GM12878 (cell line): ENCODE measurements around the gene SPHKAP. TPM values are rescaled to one million over a fixed set of nuclear protein-coding genes. Genes with fewer than 3 reads are reported as not detected.

Experiments used
- ATAC-seq: fragments of 200-7000 bp; cut with Tn5 transposase; 3 replicates; pipeline ENCODE4 v1.9.1; 2020; ENCODE audit warnings: mild to moderate bottlenecking, moderate library complexity
- BruUV-seq: library from RNA; stranded (reverse); fragments of 400-500 nt; replicated peaks from 2 replicates; lab custom pipeline; 2021; lab: Mats Ljungman, UMichigan
- CTCF ChIA-PET: fragments of 300-600 bp; sonication (Branson Sonifier 250); formaldehyde crosslinking; extraction: SDS; loops from one replicate; lab custom pipeline; 2021; ENCODE audit warnings: inconsistent platforms; lab: Yijun Ruan, JAX
- POLR2A ChIA-PET: fragments of 350-600 bp; formaldehyde crosslinking; extraction: SDS; loops from one replicate; lab custom pipeline; 2021; ENCODE audit warnings: inconsistent platforms; lab: Charles Lee
- RAD21 ChIA-PET: fragments of 300-600 bp; sonication (Branson Sonifier 250); formaldehyde crosslinking; loops from one replicate; lab custom pipeline; 2023; ENCODE audit warnings: antibody characterized with exemption; ENCODE audit not compliant: unreplicated experiment; lab: Charles Lee
- SMC1A ChIA-PET: fragments of 300-600 bp; sonication (Branson Sonifier 250); formaldehyde crosslinking; loops from one replicate; lab custom pipeline; 2023; ENCODE audit not compliant: unreplicated experiment, uncharacterized antibody; lab: Charles Lee
- DNase-seq: peaks from one replicate; pipeline ENCODE4 v3.0.0-alpha.2; 2011; ENCODE audit warnings: low read depth, low spot score
- FAIRE-seq: peaks from 3 replicates; lab custom pipeline; 2011; peaks lifted over from hg19 to GRCh38; lab: Jason Lieb, UNC
- H2AFZ ChIP-seq: 2 replicates; pipeline ENCODE4 v1.6.0; 2011; ENCODE audit warnings: low read depth, low read length, control low read depth; ENCODE audit not compliant: control insufficient read depth
- H3K27ac ChIP-seq: 2 replicates; pipeline ENCODE4 v1.5.1; 2011; ENCODE audit warnings: control low read depth; ENCODE audit not compliant: control insufficient read depth, insufficient read depth
- H3K27me3 ChIP-seq, 2 experiments: replicated peaks in 1 of 2; 2 replicates each; pipeline versions ENCODE4 v1.6.0 to v1.6.1; 2011; ENCODE audit warnings: low read length in 1 of 2; ENCODE audit not compliant: control insufficient read depth in 2 of 2, insufficient read depth in 2 of 2
- H3K36me3 ChIP-seq, 2 experiments: 2 replicates each; pipeline ENCODE4 v1.5.1; 2011; ENCODE audit warnings: low read length in 1 of 2; ENCODE audit not compliant: control insufficient read depth in 2 of 2, insufficient read depth in 2 of 2
- H3K4me1 ChIP-seq: 2 replicates; pipeline ENCODE4 v1.6.1; 2011; ENCODE audit warnings: mild to moderate bottlenecking, low read length, moderate library complexity, mixed read lengths; ENCODE audit not compliant: control insufficient read depth, insufficient read depth
- H3K4me2 ChIP-seq: 2 replicates; pipeline ENCODE4 v1.6.0; 2011; ENCODE audit warnings: control low read depth; ENCODE audit not compliant: control insufficient read depth, insufficient read depth
- H3K4me3 ChIP-seq: fragments of 200-600 bp; sonication (generic); 2 replicates; pipeline ENCODE4 v1.5.1; 2016
- H3K79me2 ChIP-seq: 2 replicates; pipeline ENCODE4 v1.6.0; 2011; ENCODE audit warnings: low read length; ENCODE audit not compliant: control insufficient read depth, insufficient read depth
- H3K9ac ChIP-seq: 2 replicates; pipeline ENCODE4 v1.8.0; 2011; ENCODE audit warnings: low read length, control low read depth, mixed read lengths; ENCODE audit not compliant: control insufficient read depth, insufficient read depth
- H3K9me3 ChIP-seq: replicated peaks from 3 replicates; pipeline ENCODE4 v1.5.1; 2011; ENCODE audit warnings: mild to moderate bottlenecking, low read length; ENCODE audit not compliant: control insufficient read depth, insufficient read depth
- H4K20me1 ChIP-seq: 2 replicates; pipeline ENCODE4 v1.6.0; 2011; ENCODE audit not compliant: control insufficient read depth, insufficient read depth
- DPF2 ChIP-seq: fragments of 450-650 bp; IDR thresholded peaks from 2 replicates; pipeline ENCODE4 v1.6.1; 2017; ENCODE audit warnings: mild to moderate bottlenecking
- ESRRA ChIP-seq: IDR thresholded peaks from 2 replicates; pipeline ENCODE4 v1.6.1; 2012; ENCODE audit warnings: mild to moderate bottlenecking, low read length, improper control_type of control experiment
- IRF3 ChIP-seq: fragments of 450-650 bp; IDR thresholded peaks from 2 replicates; pipeline ENCODE4 v1.6.1; 2014; ENCODE audit warnings: mild to moderate bottlenecking
- NBN ChIP-seq: fragments of 450-650 bp; IDR thresholded peaks from 2 replicates; pipeline ENCODE4 v1.6.1; 2016
- NFIC ChIP-seq: IDR thresholded peaks from 2 replicates; pipeline ENCODE4 v1.6.1; 2012; ENCODE audit warnings: low read depth, mild to moderate bottlenecking, inconsistent platforms, low read length, moderate library complexity
- RFX5 ChIP-seq: IDR thresholded peaks from 2 replicates; pipeline ENCODE4 v1.6.1; 2011; ENCODE audit warnings: low read depth, low read length, improper control_type of control experiment
- TAF1 ChIP-seq: IDR thresholded peaks from 2 replicates; pipeline ENCODE4 v1.6.1; 2011; ENCODE audit warnings: mild to moderate bottlenecking, low read depth, low read length, borderline replicate concordance
- YBX1 ChIP-seq: fragments of 450-650 bp; IDR thresholded peaks from 2 replicates; pipeline ENCODE4 v1.6.1; 2016; ENCODE audit warnings: antibody characterized with exemption
- YY1 ChIP-seq: IDR thresholded peaks from 2 replicates; pipeline ENCODE4 v1.6.1; 2011; ENCODE audit warnings: low read depth, mild to moderate bottlenecking, low read length
- WGBS: methylation state at CpG from one replicate; pipeline ENCODE4 v1.1.6; 2016; ENCODE audit warnings: low lambda C conversion rate; ENCODE audit not compliant: insufficient replicate concordance, insufficient coverage; ENCODE audit errors: missing lambda C conversion rate; 5-methylcytosine and 5-hydroxymethylcytosine counted together
- in situ Hi-C: fragments of 300-500 bp; cut with MboI; formaldehyde crosslinking; loops from 9 replicates; pipeline ENCODE4 v1.14.3; 2018; ENCODE audit warnings: mixed read lengths
- intact Hi-C: fragments of 100-400 bp; cut with micrococcal nuclease; formaldehyde crosslinking; loops from one replicate; pipeline ENCODE4 v1.14.2; 2022; ENCODE audit not compliant: unreplicated experiment
- polyA plus RNA-seq, 11 experiments: library from polyadenylated mRNA; depleted of rRNA in 4 of 11; unstranded in 6 of 11; stranded (reverse) in 5 of 11; fragments of >200 nt; fragmentation: Nextera tagmentation in 4 of 11; fragmentation: Illumina TruSeq in 1 of 11; extraction: Ambion mirVana in 4 of 11; extraction: Trizol in 1 of 11; gene quantifications; 1 replicate in 1 of 11; 2 replicates in 10 of 11; pipeline versions ENCODE4 v1.2.1 to v1.2.3, GENCODE V29; 2011 to 2016; ENCODE audit warnings: inconsistent platforms in 2 of 11, missing spikeins in 2 of 11, low read depth in 1 of 11
- total RNA-seq, 4 experiments: library from RNA; depleted of rRNA in 3 of 4; stranded (reverse); fragments of >200 nt in 3 of 4; fragmentation: Illumina TruSeq in 1 of 4; extraction: Trizol in 1 of 4; gene quantifications; 2 replicates each; pipeline versions ENCODE4 v1.2.1 to v1.2.3, GENCODE V29; 2013 to 2021
- TF ChIP-seq, protein P1 (sequence below): IDR thresholded peaks from 2 replicates; pipeline ENCODE4 v1.6.1; 2011; ENCODE audit warnings: low read depth, mild to moderate bottlenecking, low read length, moderate library complexity, borderline replicate concordance; ENCODE audit errors: extremely low read depth

SPHKAP gene
- total and polyA plus RNA-seq, 10 of the 15 experiments (the other 5 are each of a cell fraction or from before 2014, with no cell fraction given): 0.03 TPM; not detected in 9

GRCh38 chr2:228092056-228092455 lies 89.4 kb downstream of the SPHKAP start:
- TF ChIP-seq DPF2: no peak
- TF ChIP-seq NFIC: no peak
- TF ChIP-seq NBN: no peak
- TF ChIP-seq ESRRA: no peak
- TF ChIP-seq IRF3: no peak
- TF ChIP-seq RFX5: no peak
- TF ChIP-seq, protein P1, sequence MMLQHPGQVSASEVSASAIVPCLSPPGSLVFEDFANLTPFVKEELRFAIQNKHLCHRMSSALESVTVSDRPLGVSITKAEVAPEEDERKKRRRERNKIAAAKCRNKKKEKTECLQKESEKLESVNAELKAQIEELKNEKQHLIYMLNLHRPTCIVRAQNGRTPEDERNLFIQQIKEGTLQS: no peak
- no peak for TF ChIP-seq YY1
- TF ChIP-seq TAF1: no peak
- no peak for TF ChIP-seq YBX1
- H3K4me1 ChIP-seq: no peaks in the 10 kb centered on the region
- no peak overlapping the region for H3K4me2 ChIP-seq
- no peak for FAIRE-seq
- no peaks in the 10 kb centered on the region for H3K79me2 ChIP-seq
- no peak overlapping the region for H3K27ac ChIP-seq
- SMC1A ChIA-PET: no interaction called here
- intact Hi-C loops (no loop called here), in situ Hi-C loops (no loop called here)
- H3K27me3 ChIP-seq: no peaks in the 10 kb centered on the region
- POLR2A ChIA-PET: no interaction called here
- RAD21 ChIA-PET: no interaction called here
- WGBS: 41% methylated on average over 9 of the region's 9 CpGs
- no peaks in the 10 kb centered on the region for H3K36me3 ChIP-seq
- CTCF ChIA-PET: no interaction called here
- no peak overlapping the region for H3K9ac ChIP-seq
- H2AFZ ChIP-seq: no peak overlapping the region
- no peaks in the 10 kb centered on the region for H4K20me1 ChIP-seq
- H3K4me3 ChIP-seq: no peak overlapping the region
- ATAC-seq: no peak
- BruUV-seq: no TSS peak
- DNase-seq: no peak
- no peaks in the 10 kb centered on the region; the same call in 2 of the 3 replicates for H3K9me3 ChIP-seq
